Left colon (tissue), 2 donors: ENCODE measurements around the gene PIK3R3. TPM values are rescaled to one million over a fixed set of nuclear protein-coding genes. Genes with fewer than 3 reads are reported as not detected.
A peak's percentile ranks its signal among the peaks of the same experiment; 100 is the strongest.

Experiments
- ATAC-seq: fragments of 200-7000 bp; cut with Tn5 transposase; one replicate; pipeline ENCODE4 v1.9.1; 2020; ENCODE audit warnings: mild to moderate bottlenecking, moderate library complexity
- DNase-seq, 2 donors: peaks; one replicate each; pipeline ENCODE4 v3.0.0-alpha.2; 2020
- intact Hi-C, 2 donors: fragments of 100-400 bp; cut with DNase I in 1 of 2; cut with micrococcal nuclease in 1 of 2; formaldehyde crosslinking; loops; one replicate each; pipeline versions ENCODE4 v1.11.2 to v1.14.0; 2022; cut with DNase I, micrococcal nuclease
- total RNA-seq, 2 donors: library from RNA; stranded (reverse); fragmentation: NEBNext Ultra II Directional; extraction: Animal tissue kit (Norgen Biotek cat#: 25700); gene quantifications; one replicate each; pipeline ENCODE4 v1.2.1, GENCODE V29; 2021
- donor health status: DM: no; HTN: no; CAD: no.
- donor health status: DM: yes; HTN: yes; CAD: no.

The PIK3R3 gene
- total RNA-seq, 2 donors from 2014 or later, result 7.8 to 9.3 TPM

GRCh38 chr1:46159516-46159915 is 27.1 kb upstream of the PIK3R3 start:
- DNase-seq (no peak), ATAC-seq (no peak)
- intact Hi-C loops, result no loop called here

DNA sequence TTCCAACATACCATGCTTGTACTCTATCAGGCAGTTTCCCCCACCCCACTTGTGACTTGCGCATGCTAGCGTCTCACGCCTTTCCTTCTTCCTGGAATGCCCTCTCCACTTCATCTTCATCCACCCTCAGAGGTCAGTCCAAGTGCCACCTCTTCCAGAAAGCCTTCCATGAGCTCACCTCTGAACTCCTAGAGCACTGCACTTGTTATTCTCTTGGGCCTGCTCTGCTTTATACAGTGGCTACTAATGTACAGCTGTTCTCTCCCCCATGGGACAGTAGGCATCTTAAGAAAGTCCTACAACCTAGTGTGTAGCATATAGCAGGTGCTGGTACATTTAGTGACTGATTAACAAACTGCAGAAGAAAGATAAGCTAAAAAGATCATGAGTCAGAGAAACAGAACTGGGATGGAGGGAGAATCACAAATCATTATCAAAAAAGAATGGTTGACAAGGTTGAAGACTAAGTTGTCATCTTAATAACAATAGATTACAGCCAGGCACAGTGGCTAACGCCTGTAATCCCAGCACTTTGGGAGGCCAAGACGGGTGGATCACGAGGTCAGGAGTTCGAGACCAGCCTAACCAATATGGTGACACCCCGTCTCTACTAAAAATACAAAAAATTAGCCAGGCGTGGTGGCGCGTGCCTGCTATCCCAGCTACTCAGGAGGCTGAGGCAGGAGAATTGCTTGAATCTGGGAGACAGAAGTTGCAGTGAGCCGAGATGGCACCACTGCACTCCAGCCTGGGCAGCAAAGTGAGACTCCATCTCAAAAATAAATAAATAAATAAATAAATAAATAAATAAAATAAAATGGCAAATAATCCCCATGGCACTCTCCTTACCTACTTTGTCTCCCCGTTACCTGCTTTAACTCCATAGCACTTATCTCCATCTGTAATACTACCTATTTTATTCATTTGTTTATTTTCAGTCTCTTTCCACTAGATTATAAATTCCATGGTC is 26.2 kb upstream of the PIK3R3 start:
- DNase-seq (no peak), ATAC-seq (no peak)
- intact Hi-C loops, result no loop called here

GRCh38 chr1:46157916-46158311 is 25.5 kb upstream of the PIK3R3 start:
- intact Hi-C loops, result no loop called here
- DNase-seq (no peak), ATAC-seq (no peak)

GRCh38 chr1:46153732-46154131 is 21.3 kb upstream of the PIK3R3 start:
- DNase-seq (no peak), ATAC-seq (no peak)
- intact Hi-C loops, result no loop called here

DNA sequence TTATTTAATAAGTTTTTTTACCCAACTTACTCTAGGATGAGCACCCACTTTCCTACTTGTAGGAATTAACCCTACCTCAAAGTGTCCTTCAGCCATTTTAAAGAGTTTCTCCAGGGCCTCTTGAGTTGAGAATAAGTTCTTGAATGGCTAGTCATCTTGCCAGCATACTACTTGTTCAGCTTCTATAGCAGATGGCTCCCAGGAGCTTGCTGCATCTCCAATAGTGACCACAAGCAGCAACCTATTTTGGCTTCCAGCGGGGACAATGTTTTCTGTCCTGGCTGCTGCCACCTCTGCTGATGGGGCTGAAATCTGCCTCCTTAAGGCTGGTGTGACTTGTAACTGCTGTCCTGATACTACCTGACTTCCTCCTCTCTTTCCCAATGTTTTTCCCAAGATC is 20.8 kb upstream of the PIK3R3 start:
- ATAC-seq (no peak), DNase-seq (no peak)
- intact Hi-C loops, result no loop called here

GRCh38 chr1:46152016-46152415 is 19.6 kb upstream of the PIK3R3 start:
- no peak for ATAC-seq
- intact Hi-C loops, result no loop called here
- no peak for DNase-seq

GRCh38 chr1:46150085-46150484 is 17.7 kb upstream of the PIK3R3 start:
- ATAC-seq, result no peak
- DNase-seq, result no peak
- intact Hi-C loops, result no loop called here

DNA sequence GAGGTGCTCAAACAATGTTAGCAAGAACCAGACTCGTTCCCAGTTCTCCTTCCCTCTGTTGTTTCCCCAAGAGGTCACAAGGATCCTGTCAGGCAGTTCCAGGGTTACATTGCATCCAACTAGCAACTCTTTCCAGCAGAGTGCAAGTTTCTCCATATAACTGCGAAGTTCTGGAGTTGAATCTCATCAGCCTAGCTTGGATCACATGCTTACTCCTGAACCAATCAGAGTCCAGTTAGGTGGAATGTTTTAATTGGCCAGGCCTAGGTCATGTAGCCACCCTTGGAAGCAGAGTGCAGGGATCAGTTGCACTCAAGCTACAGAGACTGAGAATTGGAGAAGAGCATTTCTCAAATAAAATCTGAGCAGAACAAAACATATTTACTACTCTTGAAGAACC is 15.9 kb upstream of the PIK3R3 start:
- DNase-seq, result no peak
- intact Hi-C loops, result no loop called here
- no peak for ATAC-seq

DNA sequence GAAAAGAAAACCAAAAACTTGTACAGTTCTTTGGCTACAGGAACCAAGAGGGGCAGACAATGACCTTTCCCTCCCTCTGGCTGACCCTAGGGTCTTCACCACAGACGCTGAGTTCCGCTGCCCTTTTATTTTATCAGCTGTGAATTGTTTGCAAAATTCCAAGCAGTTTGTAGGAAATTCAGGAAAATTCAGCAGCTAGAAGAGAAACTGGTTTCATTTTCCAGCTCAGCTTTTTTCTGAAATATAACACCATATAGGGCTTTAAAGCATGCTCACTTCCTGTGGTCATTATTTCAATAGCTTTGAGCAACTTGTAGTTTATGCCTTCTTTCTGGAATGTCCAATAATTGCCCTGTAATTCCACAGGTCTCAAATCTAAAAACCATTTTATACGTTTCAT is 5.5 kb upstream of the PIK3R3 start:
- intact Hi-C loops, result no loop called here
- DNase-seq (no peak), ATAC-seq (no peak)

DNA sequence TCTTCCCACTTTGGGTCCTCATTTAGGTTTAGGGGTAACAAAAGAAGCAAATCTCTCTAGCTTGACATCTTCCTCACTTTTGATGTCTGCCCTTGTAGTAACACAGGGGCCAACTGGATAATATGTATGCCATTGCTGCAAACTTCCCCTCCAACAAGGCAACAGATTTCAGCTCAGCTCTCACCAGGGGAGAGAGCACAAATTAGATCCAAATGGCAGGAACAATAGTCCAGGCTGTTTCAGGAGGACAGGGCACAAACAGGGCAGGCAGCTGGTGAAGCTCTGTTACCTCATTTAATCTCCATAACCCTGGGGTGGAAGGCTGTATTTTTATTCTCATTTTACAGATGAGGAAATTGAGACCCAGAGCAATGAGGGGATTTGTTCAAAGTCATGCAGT is 4.3 kb upstream of the PIK3R3 start:
- ATAC-seq (no peak), DNase-seq (no peak)
- intact Hi-C loops, result no loop called here

DNA sequence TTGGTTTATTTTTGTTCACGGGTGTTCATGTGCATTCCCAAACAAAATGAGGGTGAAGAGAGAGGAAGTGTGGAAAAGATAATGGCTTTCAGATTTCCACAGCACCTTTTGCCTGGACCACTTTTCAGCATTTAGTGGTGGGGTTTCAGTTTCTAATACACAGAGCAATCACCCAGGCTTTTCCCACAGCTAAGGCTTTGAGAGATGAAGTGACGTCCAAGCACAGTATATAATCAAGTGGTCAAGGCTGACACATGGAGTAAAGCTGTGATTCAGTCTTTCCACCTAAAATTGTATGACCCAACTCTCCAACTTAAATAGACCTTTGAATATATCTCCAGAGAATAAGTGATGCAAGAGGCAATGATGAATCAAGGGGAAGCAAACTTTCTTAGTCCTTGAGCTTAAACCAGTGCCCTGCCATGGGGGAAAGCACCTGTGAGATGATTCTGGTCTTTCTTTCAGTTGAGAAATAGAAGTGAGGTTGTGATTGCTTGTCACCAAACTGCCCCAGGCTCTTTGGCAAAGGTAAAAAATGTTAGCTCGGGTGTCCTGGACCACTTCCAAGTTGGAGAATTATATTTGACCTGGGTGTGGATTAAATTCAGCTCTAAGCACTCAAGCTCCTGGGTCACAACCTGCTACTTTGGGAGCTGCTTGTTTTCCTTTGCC is 2.4 kb upstream of the PIK3R3 start:
- intact Hi-C loops, result no loop called here
- DNase-seq, result no peak
- ATAC-seq, result no peak

DNA sequence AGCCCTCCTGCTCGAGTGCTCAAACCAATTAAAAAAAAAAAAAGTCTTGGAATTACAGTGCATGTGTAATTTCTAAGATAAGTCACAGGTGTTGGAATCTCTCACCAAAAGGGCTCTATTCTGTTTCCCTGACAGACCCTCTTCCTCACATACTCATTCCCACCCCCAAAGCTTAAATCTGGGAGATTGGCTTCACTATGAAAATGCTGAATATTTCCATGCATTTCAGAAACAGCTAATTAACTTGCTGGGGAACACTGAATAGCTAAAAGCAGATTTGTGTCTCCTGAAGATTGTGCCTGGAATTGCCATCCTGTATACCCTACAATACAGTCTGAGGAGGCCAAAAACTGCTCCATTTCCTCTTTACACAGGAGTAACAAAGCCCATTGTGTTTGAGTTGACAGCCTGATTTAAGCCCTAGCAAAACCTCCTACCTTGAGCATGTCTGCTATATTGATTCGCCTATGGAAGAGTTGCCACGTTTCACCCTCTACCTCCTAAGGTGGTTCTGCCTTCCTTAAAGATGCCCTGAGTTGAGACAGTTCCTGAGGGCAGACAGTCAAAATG is 1.4 kb upstream of the PIK3R3 start:
- intact Hi-C loops, result no loop called here
- ATAC-seq (no peak), DNase-seq (no peak)

DNA sequence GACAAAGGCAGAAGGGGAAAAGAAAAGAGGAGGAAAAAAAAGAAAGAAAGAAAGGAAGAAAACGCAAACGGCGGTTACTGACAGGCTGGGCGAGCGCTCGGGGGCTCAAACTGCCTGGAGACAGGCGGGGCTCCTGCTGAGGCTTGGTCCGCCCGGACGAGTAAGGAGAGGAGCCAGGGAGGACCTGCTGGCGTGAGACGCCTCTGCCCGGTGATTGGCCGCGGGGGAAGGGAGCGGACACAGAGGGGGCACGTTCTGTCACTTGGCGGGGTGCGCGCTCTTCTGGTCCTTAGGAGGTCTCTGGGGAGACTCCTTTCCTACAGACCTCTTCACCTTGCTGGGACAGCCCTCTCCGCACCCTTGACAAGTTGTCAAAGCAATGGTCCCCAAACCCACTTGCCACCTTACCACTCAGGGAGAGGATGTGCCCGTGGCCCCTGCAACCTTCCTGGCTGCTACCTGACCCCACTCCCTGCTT is 791 bp upstream of the PIK3R3 start:
- intact Hi-C loops, result no loop called here
- ATAC-seq (peak; percentile 48), DNase-seq (peak in 1 of 2 donors; percentile 71)

GRCh38 chr1:46131712-46132528 is 509 bp downstream of the PIK3R3 start:
- DNase-seq (peak; percentile 41 to 59), ATAC-seq (peak; percentile 18)
- intact Hi-C loops, result no loop called here

DNA sequence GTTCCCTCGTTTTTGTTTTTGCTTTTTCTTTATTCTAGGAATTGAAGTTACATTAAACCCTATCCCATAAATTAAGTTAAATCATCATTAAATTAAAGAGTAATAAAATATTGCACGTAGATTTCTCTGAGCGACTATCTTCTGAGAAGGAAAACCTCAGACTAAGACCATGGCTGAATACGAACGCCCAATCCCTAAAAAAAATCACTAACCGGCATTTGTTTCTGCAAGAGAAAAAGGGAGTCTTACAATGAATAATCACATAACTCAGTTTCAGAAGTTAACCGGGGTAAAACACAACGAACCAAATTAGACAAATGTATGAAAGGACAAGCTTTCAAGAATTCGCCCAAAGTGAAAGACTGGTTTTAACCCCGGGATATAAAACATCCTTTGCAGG is 1.3 kb downstream of the PIK3R3 start:
- intact Hi-C loops, result no loop called here
- no peak for DNase-seq
- ATAC-seq, result no peak

DNA sequence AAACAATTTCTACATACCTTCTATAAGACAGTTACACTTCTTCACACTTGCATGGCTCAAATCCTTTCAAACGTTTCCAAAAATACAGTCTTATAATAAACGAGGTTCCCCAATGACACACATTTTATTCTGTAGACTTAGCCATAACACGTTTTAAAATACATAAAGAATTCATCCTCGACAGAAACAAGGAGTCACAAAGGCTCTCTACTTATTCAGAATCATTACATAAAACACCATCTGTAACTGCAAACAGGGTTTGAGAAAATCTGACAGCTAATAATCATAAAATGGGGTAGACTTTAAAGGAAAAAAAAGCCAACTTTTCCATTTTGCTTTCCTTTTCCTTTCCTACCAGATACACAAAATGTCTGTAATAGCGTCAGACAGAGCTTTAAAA is 1.8 kb downstream of the PIK3R3 start:
- DNase-seq (no peak), ATAC-seq (no peak)
- intact Hi-C loops, result no loop called here

DNA sequence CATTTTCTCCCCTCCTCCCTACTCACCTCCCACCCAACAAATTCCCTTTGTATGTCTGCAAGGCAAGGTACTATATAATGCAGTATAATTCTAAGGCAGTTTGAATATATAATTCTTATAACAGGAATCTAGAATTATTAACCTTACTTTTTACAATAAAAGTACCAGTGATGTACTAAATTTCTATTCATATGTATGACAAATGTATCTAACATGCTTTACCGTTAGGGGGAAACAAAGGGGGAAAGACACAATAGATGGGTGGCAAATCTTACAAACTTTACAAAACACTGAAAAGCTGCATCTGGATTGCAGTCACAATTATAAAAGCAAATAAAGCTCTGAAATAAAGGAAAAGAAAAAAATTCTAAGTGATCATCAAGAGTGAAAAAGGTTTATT is 2.3 kb downstream of the PIK3R3 start:
- ATAC-seq, result no peak
- DNase-seq, result no peak
- intact Hi-C loops, result no loop called here

DNA sequence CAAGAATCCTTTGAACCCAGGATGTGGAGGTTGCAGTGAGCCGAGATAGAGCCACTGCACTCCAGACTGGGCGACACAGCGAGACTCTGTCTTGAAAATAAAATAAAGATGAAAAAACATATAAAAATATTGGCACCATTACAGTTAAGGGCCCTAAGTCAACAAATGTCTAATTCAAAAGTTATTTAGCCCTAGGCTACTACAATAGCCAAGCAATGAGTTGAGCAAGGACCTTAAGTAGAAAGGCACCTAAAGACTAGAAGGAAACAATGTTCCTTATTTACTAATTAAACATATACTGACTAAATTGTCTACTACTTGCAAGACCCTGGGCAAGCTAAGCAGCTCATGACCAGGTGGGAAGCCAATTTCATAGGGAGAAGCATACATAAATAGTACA is 4.1 kb downstream of the PIK3R3 start:
- DNase-seq, result no peak
- ATAC-seq, result no peak
- intact Hi-C loops, result no loop called here

GRCh38 chr1:46118856-46119255 is 13.6 kb downstream of the PIK3R3 start:
- ATAC-seq (no peak), DNase-seq (no peak)
- intact Hi-C loops, result no loop called here
